Neural cell (in vitro differentiated cells): ENCODE results near the gene OR8B4.

Experiments
- CTCF ChIP-seq: fragments of 450-650 bp; IDR thresholded peaks from 2 replicates; pipeline ENCODE4 v1.5.1; 2014; ENCODE audit warnings: antibody characterized with exemption, mild to moderate bottlenecking, moderate library complexity; ENCODE audit not compliant: poor library complexity, severe bottlenecking
- SMC3 ChIP-seq: fragments of 450-650 bp; conservative IDR thresholded peaks from 2 replicates; pipeline ENCODE4 v1.6.1; 2014; ENCODE audit warnings: antibody characterized with exemption, mild to moderate bottlenecking, moderate library complexity; ENCODE audit not compliant: poor library complexity

- no peak for TF ChIP-seq CTCF
- no peak for TF ChIP-seq SMC3
Observed at GRCh38 chr11:124424384-124424921, at the start of gene OR8B4.
